ENCODE measurements around the gene BICC1.

DNA sequence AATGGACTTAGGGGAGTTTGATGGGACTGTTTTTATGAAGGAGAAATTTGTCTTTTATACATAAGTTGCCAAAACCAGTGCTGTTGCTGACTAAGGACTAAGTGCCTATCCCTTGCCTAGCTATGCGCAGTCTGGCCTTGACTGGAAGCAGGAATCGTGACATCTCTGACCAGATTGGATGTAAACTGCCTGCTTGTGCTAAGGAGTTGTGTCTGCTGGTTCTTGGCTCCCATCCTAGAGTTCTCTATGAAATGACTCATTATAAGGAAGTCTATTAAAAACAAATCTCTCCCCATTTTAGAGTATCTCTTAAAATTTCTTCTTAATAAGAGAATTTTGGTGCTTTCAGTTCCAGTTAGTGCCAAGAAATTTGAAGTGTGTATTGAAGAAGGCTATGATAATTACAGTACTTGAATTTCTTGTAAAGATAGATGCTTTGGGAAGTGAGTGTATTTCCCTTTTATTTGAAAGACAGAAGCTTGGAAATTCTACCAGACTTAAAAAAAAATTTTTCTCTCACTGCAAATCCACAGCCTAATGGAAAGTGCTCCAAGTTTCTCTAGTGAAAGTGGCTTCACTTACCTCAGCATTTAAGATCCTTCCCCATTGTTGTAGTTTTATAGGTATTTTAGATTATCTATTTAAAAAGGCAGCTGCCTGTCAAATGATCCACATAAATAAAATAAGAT is 77.6 kb downstream of the BICC1 start:
- TF ChIP-seq, protein P1, sequence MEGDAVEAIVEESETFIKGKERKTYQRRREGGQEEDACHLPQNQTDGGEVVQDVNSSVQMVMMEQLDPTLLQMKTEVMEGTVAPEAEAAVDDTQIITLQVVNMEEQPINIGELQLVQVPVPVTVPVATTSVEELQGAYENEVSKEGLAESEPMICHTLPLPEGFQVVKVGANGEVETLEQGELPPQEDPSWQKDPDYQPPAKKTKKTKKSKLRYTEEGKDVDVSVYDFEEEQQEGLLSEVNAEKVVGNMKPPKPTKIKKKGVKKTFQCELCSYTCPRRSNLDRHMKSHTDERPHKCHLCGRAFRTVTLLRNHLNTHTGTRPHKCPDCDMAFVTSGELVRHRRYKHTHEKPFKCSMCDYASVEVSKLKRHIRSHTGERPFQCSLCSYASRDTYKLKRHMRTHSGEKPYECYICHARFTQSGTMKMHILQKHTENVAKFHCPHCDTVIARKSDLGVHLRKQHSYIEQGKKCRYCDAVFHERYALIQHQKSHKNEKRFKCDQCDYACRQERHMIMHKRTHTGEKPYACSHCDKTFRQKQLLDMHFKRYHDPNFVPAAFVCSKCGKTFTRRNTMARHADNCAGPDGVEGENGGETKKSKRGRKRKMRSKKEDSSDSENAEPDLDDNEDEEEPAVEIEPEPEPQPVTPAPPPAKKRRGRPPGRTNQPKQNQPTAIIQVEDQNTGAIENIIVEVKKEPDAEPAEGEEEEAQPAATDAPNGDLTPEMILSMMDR (conservative IDR thresholded peaks at IDR 0.05), result no peak
- TF ChIP-seq ZFX (IDR thresholded peaks at IDR 0.05), result no peak
